ENCODE data around the gene DGKB. TPM values are rescaled to one million over a fixed set of nuclear protein-coding genes. Genes with fewer than 3 reads are reported as not detected.

The DGKB gene
- total and polyA plus RNA-seq, 2 of the 8 experiments (the other 6 are each of a cell fraction or from before 2014, with no cell fraction given), result 1.9 to 2.6 TPM

- TF ChIP-seq USF2 (IDR thresholded peaks at IDR 0.05; ENCODE audit: low read length), result no peak
- TF ChIP-seq GABPA (IDR thresholded peaks at IDR 0.05; ENCODE audit: borderline replicate concordance, insufficient read depth, low read length), result no peak
Measured at GRCh38 chr7:14177876-14178275, 724.7 kb downstream of the DGKB start (continued).

All from H1 (cell line).